Measurements from ENCODE around the gene SLC38A6.

SLC38A6 gene

GRCh38 chr14:60980811-60981632, at the start of gene SLC38A6, which contains the start of gene TRMT5:
SLC38A6 (plus strand) TSS chr14:60981245; CDS start chr14:60981278, 33 bp downstream.
TRMT5 (minus strand) TSS chr14:60981079; CDS start chr14:60980973, 106 bp downstream.
- peak; percentile 98 for DNase-seq

GRCh38 chr14:60933920-60934655, 47.0 kb upstream of the SLC38A6 start:
- no peak for DNase-seq

GRCh38 chr14:60935319-60935718, 45.7 kb upstream of the SLC38A6 start:
- DNase-seq = no peak

GRCh38 chr14:60943637-60944032, 37.4 kb upstream of the SLC38A6 start:
- no peak for DNase-seq

DNA sequence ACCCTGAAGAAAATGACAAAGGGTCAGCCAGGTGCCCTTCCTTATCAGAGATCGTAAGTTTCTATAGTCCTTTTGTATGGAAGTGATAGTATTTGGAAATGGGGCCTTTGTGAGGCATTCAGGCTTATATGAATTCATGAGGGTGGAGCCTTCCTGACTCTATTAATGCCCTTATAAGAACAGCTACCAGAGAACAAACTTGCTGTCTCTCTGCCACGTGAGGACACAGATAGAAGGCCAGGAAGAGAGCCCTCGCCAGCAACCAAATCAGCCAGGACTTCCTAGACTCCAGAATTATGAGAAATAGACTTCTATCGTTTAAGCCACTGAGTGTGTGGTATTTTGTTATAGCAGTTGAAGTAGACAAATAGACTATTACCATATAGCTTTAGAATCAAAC, 36.8 kb upstream of the SLC38A6 start:
- no peak for DNase-seq

DNA sequence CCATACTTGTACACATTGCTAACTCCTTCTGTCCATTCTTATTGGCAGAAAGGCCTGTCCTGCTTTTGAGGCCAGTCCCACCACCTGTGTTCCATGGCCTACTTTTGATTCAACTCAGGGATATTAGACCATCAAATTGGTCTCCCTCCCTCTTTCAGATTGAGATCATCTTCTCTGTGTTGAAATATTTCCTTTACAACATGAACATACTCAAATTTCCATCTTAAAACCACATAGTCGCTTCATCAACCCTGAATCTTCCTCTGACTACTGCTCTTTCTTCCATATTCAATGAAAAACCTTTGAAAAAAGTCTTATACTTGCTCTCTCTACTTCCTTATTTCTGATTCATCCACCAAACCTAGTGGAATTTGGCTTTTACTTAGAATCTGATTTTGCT, 35.1 kb upstream of the SLC38A6 start:
- DNase-seq = no peak

DNA sequence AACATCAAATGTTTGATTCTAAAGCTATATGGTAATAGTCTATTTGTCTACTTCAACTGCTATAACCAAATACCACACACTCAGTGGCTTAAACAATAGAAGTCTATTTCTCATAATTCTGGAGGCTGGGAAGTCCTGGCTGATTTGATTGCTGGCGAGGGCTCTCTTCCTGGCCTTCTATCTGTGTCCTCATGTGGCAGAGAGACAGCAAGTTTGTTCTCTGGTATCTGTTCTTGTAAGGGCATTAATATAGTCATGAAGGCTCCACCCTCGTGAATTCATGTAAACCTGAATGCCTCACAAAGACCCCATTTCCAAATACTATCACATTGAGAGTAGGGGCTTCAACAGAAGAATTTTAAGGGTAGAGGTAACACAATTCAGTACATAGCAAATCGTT, 34.3 kb upstream of the SLC38A6 start:
- no peak for DNase-seq

DNA sequence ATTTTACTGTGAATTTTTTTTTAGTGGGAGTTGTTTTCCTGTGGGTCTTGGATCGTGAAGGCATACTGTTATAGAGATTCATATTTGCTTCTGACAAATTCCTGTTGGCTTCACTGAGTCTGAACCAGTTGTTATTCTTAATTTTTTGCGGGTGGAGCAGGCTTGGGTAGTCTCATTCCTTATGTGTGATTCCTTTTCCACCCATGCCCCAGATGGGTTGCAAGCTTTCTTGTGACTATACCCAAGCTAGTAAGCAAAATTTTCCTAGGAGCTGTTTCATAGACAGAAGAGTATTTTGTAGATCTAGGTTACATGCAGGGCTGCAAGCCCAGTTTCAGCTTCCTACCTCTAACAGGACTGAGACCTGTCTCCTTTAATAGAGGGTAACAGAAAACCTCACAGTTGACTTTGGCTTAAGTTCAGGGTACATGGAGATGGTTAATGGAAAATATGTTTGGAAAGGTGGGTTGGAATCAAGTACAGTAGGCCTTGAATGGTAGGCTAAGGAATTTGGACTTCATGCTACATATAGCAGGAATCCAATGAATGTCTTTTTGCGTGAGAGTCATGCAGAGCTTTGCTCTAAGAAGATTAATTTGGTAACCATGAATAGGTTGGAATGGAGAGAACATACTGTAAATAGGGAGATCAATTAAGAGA, 29.1 kb upstream of the SLC38A6 start:
- DNase-seq = no peak

- DNase-seq = no peak
Measured at GRCh38 chr14:60956202-60956601, 24.8 kb upstream of the SLC38A6 start.

DNA sequence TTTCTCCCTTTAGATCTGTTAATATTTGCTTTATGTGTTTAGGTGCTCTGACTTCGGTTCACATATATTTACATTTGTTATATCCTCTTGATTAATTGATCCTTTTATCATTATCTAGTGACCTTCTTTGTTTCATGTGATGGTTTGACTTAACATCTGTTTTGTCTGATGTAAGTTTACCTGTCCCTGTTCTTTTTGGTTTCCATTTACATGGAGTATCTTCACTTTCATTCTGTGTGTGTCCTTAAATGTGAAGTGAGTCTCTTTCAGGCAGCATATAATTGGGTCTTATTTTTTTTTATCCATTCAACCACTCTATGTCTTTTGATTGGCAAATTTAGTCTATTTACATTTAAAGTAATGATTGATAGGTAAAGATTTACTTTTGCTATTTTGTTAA, 24.4 kb upstream of the SLC38A6 start:
- no peak for DNase-seq

GRCh38 chr14:60958146-60958545, 22.9 kb upstream of the SLC38A6 start:
- DNase-seq = no peak

- no peak for DNase-seq
Measured at GRCh38 chr14:60963761-60964160, 17.3 kb upstream of the SLC38A6 start.

GRCh38 chr14:60964904-60965303, 16.1 kb upstream of the SLC38A6 start:
- no peak for DNase-seq

DNA sequence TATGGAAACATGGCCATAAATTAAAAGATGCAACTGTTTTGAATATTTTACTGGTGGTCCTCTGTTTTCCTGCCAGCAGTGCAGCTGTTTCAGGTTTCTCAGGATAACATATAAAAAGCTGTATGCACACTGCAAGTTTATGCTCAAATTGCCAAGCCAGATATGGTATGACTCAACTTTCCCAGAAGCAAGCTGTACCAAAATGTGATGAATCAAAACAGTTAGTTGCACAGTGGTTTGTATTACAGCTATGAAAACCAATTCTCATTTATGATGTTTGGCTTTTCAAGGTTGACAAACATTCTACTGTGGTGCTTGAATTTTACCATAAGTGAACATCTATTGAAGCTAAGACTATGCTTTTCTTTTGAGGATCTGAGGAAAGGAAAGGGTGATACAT, 15.6 kb upstream of the SLC38A6 start:
- no peak for DNase-seq

- DNase-seq = no peak
Measured at GRCh38 chr14:60968099-60968498, 12.9 kb upstream of the SLC38A6 start.

DNA sequence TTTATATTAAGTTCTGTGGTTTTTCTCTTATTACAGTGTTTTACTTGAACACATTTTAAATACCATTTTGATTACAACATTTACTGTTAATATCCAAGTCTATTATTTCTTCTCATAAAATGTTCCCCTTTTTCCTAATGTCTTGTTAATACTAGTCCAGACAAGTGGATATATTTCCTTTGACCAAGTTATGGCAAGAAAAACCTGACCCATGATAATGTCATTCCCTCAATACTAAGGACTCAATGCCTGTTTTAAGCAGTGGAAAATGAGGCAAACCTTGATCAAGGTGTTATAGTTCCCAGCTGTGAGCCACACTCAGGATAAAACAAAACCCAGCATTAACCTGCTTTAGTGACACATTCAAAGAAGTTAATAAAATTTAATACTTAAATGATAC, 12.4 kb upstream of the SLC38A6 start:
- no peak for DNase-seq

- DNase-seq = no peak
Measured at GRCh38 chr14:60970146-60970545, 10.9 kb upstream of the SLC38A6 start.

DNA sequence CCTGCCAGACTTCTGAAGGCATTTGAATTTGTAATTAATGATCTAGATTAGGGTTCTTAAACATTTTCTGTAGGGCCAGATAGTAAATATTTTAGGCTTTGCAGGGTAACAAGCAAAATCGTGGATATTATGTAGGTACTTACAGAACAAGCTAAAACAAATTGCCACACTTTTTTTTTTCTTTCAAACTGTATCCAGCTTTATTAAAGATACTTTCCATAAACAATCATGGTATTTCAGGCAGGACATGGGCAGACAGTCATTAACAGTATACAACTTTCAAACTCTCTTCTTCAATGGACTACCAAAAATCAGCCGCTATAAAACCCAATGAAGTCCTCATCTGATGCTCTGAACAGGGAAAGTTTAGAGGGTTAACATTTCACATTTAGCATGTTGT, 9.8 kb upstream of the SLC38A6 start:
- DNase-seq = no peak

DNA sequence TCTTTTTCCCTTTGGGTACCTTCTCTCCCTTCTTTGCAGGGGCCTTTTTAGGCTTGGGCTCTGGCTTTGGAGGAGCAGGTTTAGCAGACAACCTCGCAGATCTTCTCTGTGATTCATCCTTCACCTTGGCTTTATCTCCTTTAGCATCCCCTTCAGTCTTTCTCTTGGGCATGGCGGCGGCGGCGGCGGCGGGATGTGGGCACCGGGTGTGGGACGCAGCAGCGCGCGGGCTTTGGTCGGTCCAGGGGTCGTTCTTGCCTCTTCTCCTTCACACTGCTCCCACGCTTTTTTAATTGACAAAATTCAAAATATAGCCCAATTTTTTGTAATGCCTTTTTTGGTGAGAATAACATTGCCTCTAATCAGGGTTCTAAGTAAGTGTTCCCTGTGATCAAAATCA, 8.8 kb upstream of the SLC38A6 start:
- no peak for DNase-seq

DNA sequence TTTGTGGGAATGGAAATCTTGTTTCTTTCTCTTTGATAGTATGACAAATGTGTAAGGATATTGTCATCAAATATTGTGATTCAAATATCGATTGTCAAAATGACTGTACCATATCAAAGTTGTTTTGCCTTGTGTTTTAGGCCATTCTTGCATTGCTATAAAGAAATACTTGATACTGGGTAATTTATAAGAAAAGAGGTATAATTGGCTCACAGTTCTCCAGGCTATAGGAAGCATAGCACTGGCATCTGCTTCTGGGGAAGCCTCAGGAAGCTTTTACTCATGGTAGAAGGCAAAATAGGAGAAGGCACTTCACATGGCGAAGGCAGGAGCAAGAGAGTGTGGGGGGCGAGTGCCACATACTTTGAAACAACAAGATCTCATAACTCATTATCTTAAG, 8.0 kb upstream of the SLC38A6 start:
- no peak for DNase-seq

- no peak for DNase-seq
Measured at GRCh38 chr14:60974090-60974651, 6.9 kb upstream of the SLC38A6 start.

GRCh38 chr14:60975551-60975950, 5.5 kb upstream of the SLC38A6 start:
- no peak for DNase-seq

- DNase-seq = no peak
Measured at GRCh38 chr14:60977847-60978246, 3.2 kb upstream of the SLC38A6 start.
